PC-3 (cell line): ENCODE results near the gene HRH3.

Experiments
- EZH2 ChIP-seq: fragments of 300-600 bp; sonication (generic); IDR thresholded peaks from one replicate; pipeline ENCODE4 v1.6.1; 2017; ENCODE audit warnings: antibody characterized with exemption, mild to moderate bottlenecking, low read length; ENCODE audit not compliant: unreplicated experiment
- TF ChIP-seq, protein P1 (sequence below): fragments of 300-600 bp; sonication (generic); conservative IDR thresholded peaks from 2 replicates; pipeline ENCODE4 v1.5.1; 2017; ENCODE audit warnings: antibody characterized with exemption, low read depth, mild to moderate bottlenecking, low read length

DNA sequence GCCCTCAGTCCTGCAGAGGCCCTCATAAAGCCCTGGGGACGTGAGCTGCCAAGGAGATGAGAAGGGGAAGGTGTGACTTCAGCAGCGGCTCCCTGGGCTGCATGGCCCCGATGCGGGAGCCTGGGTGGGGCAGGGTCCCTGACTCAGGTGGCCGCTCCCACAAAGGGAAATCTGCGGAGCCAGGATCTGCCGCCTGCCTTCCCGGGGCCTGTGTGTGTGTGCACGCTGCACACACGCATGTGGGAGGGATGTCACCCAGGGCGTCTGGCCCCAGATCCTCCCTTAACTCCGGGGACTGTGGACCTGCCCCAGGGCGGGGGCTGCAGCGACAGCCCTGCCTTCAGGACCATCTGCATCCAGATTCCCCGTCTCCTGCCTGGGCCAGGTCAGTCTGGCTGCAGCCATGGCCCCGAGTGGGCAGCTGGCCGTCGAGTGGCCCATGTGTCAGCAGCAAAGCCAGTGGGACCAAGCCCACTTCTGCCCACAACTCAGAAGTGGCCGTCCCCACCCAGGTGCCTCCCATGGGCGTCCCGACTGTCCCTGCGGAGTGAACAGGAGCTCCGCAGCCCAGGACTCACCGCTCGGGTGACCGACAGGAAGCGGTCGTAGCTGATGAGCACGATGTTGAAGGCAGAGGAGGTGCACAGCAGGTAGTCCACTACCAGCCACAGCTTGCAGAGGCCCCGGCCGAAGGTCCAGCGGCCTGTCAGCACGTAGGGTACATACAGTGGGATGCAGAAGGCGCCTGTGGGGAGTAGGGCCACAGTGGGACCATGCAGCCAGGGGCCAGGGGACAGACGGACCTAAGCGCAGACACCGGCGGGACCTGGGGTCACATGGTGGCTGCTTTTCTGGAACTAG lies 1.9 kb downstream of the HRH3 start:
- TF ChIP-seq, protein P1, sequence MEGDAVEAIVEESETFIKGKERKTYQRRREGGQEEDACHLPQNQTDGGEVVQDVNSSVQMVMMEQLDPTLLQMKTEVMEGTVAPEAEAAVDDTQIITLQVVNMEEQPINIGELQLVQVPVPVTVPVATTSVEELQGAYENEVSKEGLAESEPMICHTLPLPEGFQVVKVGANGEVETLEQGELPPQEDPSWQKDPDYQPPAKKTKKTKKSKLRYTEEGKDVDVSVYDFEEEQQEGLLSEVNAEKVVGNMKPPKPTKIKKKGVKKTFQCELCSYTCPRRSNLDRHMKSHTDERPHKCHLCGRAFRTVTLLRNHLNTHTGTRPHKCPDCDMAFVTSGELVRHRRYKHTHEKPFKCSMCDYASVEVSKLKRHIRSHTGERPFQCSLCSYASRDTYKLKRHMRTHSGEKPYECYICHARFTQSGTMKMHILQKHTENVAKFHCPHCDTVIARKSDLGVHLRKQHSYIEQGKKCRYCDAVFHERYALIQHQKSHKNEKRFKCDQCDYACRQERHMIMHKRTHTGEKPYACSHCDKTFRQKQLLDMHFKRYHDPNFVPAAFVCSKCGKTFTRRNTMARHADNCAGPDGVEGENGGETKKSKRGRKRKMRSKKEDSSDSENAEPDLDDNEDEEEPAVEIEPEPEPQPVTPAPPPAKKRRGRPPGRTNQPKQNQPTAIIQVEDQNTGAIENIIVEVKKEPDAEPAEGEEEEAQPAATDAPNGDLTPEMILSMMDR, result no peak
- TF ChIP-seq EZH2, result no peak
